H9 (cell line): ENCODE measurements around the gene NAGPA. TPM values are rescaled to one million over a fixed set of nuclear protein-coding genes. Genes with fewer than 3 reads are reported as not detected.

Experiments used
- DNase-seq: peaks from one replicate; pipeline ENCODE4 v3.0.0-alpha.2; 2017
- H2AFZ ChIP-seq: one replicate; pipeline ENCODE4 v1.6.1; 2013; ENCODE audit warnings: mild to moderate bottlenecking, low read length, control low read depth, moderate library complexity
- H2AK5ac ChIP-seq: 2 replicates; pipeline ENCODE4 v1.6.1; 2013; ENCODE audit warnings: low read length, control low read depth, mixed read lengths; ENCODE audit not compliant: insufficient read length
- H2BK120ac ChIP-seq: one replicate; pipeline ENCODE4 v1.6.1; 2013; ENCODE audit warnings: low read depth, mild to moderate bottlenecking, low read length, control low read depth, inconsistent platforms; ENCODE audit not compliant: poor library complexity, severe bottlenecking
- H2BK12ac ChIP-seq: 2 replicates; pipeline ENCODE4 v1.6.1; 2013; ENCODE audit warnings: low read length, control low read depth, mixed read lengths, low read depth; ENCODE audit not compliant: insufficient read length
- H2BK15ac ChIP-seq: 2 replicates; pipeline ENCODE4 v1.6.1; 2013; ENCODE audit warnings: low read depth, low read length, control low read depth
- H2BK20ac ChIP-seq: one replicate; pipeline ENCODE4 v1.6.1; 2013; ENCODE audit warnings: low read depth, mild to moderate bottlenecking, low read length, control low read depth, inconsistent platforms; ENCODE audit not compliant: poor library complexity, severe bottlenecking
- H2BK5ac ChIP-seq: 2 replicates; pipeline ENCODE4 v1.6.1; 2013; ENCODE audit warnings: low read length, control low read depth, mixed read lengths; ENCODE audit not compliant: insufficient read length
- H3K14ac ChIP-seq: 2 replicates; pipeline ENCODE4 v1.6.1; 2013; ENCODE audit warnings: low read length, control low read depth; ENCODE audit not compliant: insufficient read depth
- H3K18ac ChIP-seq: 2 replicates; pipeline ENCODE4 v1.6.1; 2013; ENCODE audit warnings: low read depth, mild to moderate bottlenecking, mixed read lengths, low read length, control low read depth; ENCODE audit not compliant: insufficient read length
- H3K23ac ChIP-seq: 2 replicates; pipeline ENCODE4 v1.6.1; 2013; ENCODE audit warnings: low read length, control low read depth, mixed read lengths, low read depth; ENCODE audit not compliant: insufficient read length
- H3K23me2 ChIP-seq: 2 replicates; pipeline ENCODE4 v1.6.1; 2013; ENCODE audit warnings: low read depth, mild to moderate bottlenecking, mixed read lengths, low read length, control low read depth; ENCODE audit not compliant: insufficient read length, poor library complexity, severe bottlenecking
- H3K27ac ChIP-seq: 2 replicates; pipeline ENCODE4 v1.5.1; 2013; ENCODE audit warnings: low read length, control low read depth, mixed read lengths, low read depth; ENCODE audit not compliant: insufficient read length
- H3K27me3 ChIP-seq: 2 replicates; pipeline ENCODE4 v1.6.1; 2013; ENCODE audit warnings: low read length, control low read depth, inconsistent platforms; ENCODE audit not compliant: insufficient read depth
- H3K4ac ChIP-seq: 2 replicates; pipeline ENCODE4 v1.6.1; 2013; ENCODE audit warnings: low read depth, mild to moderate bottlenecking, control low read depth, inconsistent platforms, low read length, moderate library complexity
- H3K4me1 ChIP-seq: 2 replicates; pipeline ENCODE4 v1.6.1; 2013; ENCODE audit warnings: low read length, control low read depth, inconsistent platforms; ENCODE audit not compliant: insufficient read depth
- H3K4me2 ChIP-seq: 2 replicates; pipeline ENCODE4 v1.6.1; 2013; ENCODE audit warnings: low read length, control low read depth, mixed read lengths; ENCODE audit not compliant: insufficient read length, insufficient read depth
- H3K56ac ChIP-seq: 2 replicates; pipeline ENCODE4 v1.6.1; 2013; ENCODE audit warnings: low read depth, mild to moderate bottlenecking, mixed read lengths, low read length, control low read depth; ENCODE audit not compliant: insufficient read length
- H3K79me1 ChIP-seq: 2 replicates; pipeline ENCODE4 v1.6.1; 2013; ENCODE audit warnings: low read depth, mild to moderate bottlenecking, moderate library complexity, low read length, control low read depth, inconsistent platforms; ENCODE audit not compliant: insufficient read depth, poor library complexity, severe bottlenecking
- H3K79me2 ChIP-seq: 2 replicates; pipeline ENCODE4 v1.6.1; 2013; ENCODE audit warnings: low read length, control low read depth, inconsistent platforms; ENCODE audit not compliant: insufficient read depth
- H3K9ac ChIP-seq: 2 replicates; pipeline ENCODE4 v1.6.1; 2013; ENCODE audit warnings: low read length, control low read depth, mixed read lengths; ENCODE audit not compliant: insufficient read length; ENCODE audit errors: extremely low read depth
- H3K9me3 ChIP-seq: one replicate; pipeline ENCODE4 v1.6.1; 2013; ENCODE audit warnings: low read depth, low read length, inconsistent platforms; ENCODE audit not compliant: control insufficient read depth
- H3T11ph ChIP-seq: one replicate; pipeline ENCODE4 v1.6.1; 2013; ENCODE audit warnings: mild to moderate bottlenecking, low read length, control low read depth, inconsistent platforms
- H4K20me1 ChIP-seq: one replicate; pipeline ENCODE4 v1.6.1; 2013; ENCODE audit not compliant: control insufficient read depth, insufficient read length, insufficient read depth
- H4K5ac ChIP-seq: 2 replicates; pipeline ENCODE4 v1.6.1; 2013; ENCODE audit warnings: low read depth, mild to moderate bottlenecking, mixed read lengths, low read length, control low read depth; ENCODE audit not compliant: insufficient read length
- H4K8ac ChIP-seq: replicated peaks from 2 replicates; pipeline ENCODE4 v1.6.1; 2013; ENCODE audit warnings: low read length, control low read depth, mixed read lengths, low read depth; ENCODE audit not compliant: insufficient read length
- H4K91ac ChIP-seq: 2 replicates; pipeline ENCODE4 v1.6.1; 2013; ENCODE audit warnings: low read depth, mild to moderate bottlenecking, moderate library complexity, mixed read lengths, low read length, control low read depth; ENCODE audit not compliant: insufficient read length
- H3K27ac Mint-ChIP-seq, 3 experiments: 2 replicates in 2 of 3; 3 replicates in 1 of 3; pipeline ENCODE4 v1.8.0; 2020 to 2021; ENCODE audit warnings: mixed read lengths in 3 of 3, mild to moderate bottlenecking in 1 of 3, moderate library complexity in 1 of 3
- H3K27me3 Mint-ChIP-seq: 2 replicates; pipeline ENCODE4 v1.8.0; 2021; ENCODE audit warnings: low read depth, mild to moderate bottlenecking, moderate library complexity, mixed read lengths
- H3K36me3 Mint-ChIP-seq, 3 experiments: 2 replicates in 2 of 3; 3 replicates in 1 of 3; pipeline ENCODE4 v1.8.0; 2020 to 2021; ENCODE audit warnings: low read depth in 3 of 3, mixed read lengths in 3 of 3; ENCODE audit not compliant: insufficient read depth in 1 of 3
- H3K4me1 Mint-ChIP-seq, 2 experiments: 2 replicates each; pipeline ENCODE4 v1.8.0; 2020; ENCODE audit warnings: mixed read lengths in 2 of 2
- H3K4me3 Mint-ChIP-seq, 2 experiments: 2 replicates in 1 of 2; 3 replicates in 1 of 2; pipeline ENCODE4 v1.8.0; 2020 to 2021; ENCODE audit warnings: mild to moderate bottlenecking in 2 of 2, mixed read lengths in 2 of 2, moderate library complexity in 1 of 2
- H3K9me3 Mint-ChIP-seq, 2 experiments: 2 replicates in 1 of 2; 3 replicates in 1 of 2; pipeline ENCODE4 v1.8.0; 2020; ENCODE audit warnings: mild to moderate bottlenecking in 2 of 2, mixed read lengths in 2 of 2, moderate library complexity in 1 of 2
- CTCF ChIP-seq: fragments of 200-600 bp; sonication (generic); conservative IDR thresholded peaks from 3 replicates; pipeline ENCODE4 v1.8.0; 2021; ENCODE audit warnings: antibody characterized with exemption, mild to moderate bottlenecking
- WGBS: extraction: QIAGEN DNeasy Blood & Tissue Kit; methylation state at CpG from one replicate; pipeline ENCODE4 v1.1.7; 2013; ENCODE audit warnings: missing lambda C conversion rate, low lambda C conversion rate, mixed read lengths; ENCODE audit not compliant: insufficient read length; ENCODE audit errors: extremely low coverage; 5-methylcytosine and 5-hydroxymethylcytosine counted together
- total RNA-seq: library from RNA; stranded (reverse); gene quantifications from 2 replicates; pipeline ENCODE4 v1.2.1, GENCODE V29; 2021

Gene NAGPA
- total RNA-seq, 1 experiment from 2014 or later, result 12.1 TPM

DNA sequence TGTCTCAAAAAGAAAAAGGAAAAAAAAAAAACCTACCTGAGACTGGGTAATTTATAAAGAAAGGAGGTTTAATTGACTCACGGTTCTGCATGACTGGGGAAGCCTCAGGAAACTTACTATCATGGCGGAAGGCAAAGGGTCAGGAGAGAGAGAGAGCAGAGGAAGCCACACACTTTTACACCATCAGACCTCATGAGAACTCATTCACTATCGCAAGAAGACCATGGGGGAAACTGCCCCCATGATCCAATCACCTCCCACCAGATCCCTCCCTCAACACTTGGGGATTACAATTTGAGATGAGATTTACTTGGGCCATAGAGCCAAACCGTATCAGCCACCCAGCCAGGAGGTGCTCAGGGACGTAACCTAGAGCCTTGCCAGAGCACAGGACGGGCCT lies 20.8 kb downstream of the NAGPA start:
- no peaks in the 10 kb centered on the region for H4K20me1 ChIP-seq
- Mint-ChIP-seq H3K36me3 (peaks cover 0 to 8% (median 2%) of the 10 kb centered on the region in 3 experiments; a peak in 4 of 7 replicates), H3K4me1 (peaks cover 15 to 20% of the 10 kb centered on the region in 2 experiments), H3K4me3 (no peak overlapping the region), H3K27ac (peak overlapping the region in 1 of 3 experiments; percentile 14; a peak in 2 of 7 replicates), H3K27me3 (peaks cover 5% of the 10 kb centered on the region; the same call in 1 of the 2 replicates), H3K9me3 (peaks cover 2 to 4% of the 10 kb centered on the region in 2 experiments; a peak in 4 of 5 replicates)
- H4K91ac ChIP-seq, result no peak overlapping the region
- no peak overlapping the region for H2AK5ac ChIP-seq
- no peak overlapping the region for H3K18ac ChIP-seq
- H2BK5ac ChIP-seq, result no peak overlapping the region
- H3K9ac ChIP-seq, result no peak overlapping the region
- no peak overlapping the region for H2BK12ac ChIP-seq
- H3K14ac ChIP-seq, result no peak overlapping the region
- H2BK120ac ChIP-seq, result no peak overlapping the region
- H3K27ac ChIP-seq, result no peak overlapping the region
- no CpG with 5 or more reads among the region's 6 CpGs for WGBS
- no peak overlapping the region for H2AFZ ChIP-seq
- no peak overlapping the region for H3T11ph ChIP-seq
- no peaks in the 10 kb centered on the region for H3K23me2 ChIP-seq
- no peak overlapping the region for H4K8ac ChIP-seq
- H2BK15ac ChIP-seq, result no peak overlapping the region
- H3K23ac ChIP-seq, result no peak overlapping the region
- H3K27me3 ChIP-seq, result no peaks in the 10 kb centered on the region
- no peaks in the 10 kb centered on the region for H3K79me2 ChIP-seq
- H3K56ac ChIP-seq, result no peak overlapping the region
- no peaks in the 10 kb centered on the region for H3K9me3 ChIP-seq
- no peaks in the 10 kb centered on the region for H3K4me1 ChIP-seq
- no peak for TF ChIP-seq CTCF
- H2BK20ac ChIP-seq, result no peak overlapping the region
- no peak overlapping the region for H4K5ac ChIP-seq
- H3K4ac ChIP-seq, result no peak overlapping the region
- no peak for DNase-seq
- no peak overlapping the region for H3K4me2 ChIP-seq
- no peaks in the 10 kb centered on the region for H3K79me1 ChIP-seq
